NT2/D1 (cell line): ENCODE data around the gene NFIX.

Experiments
- DNase-seq: peaks from one replicate; pipeline ENCODE4 v3.0.0-alpha.2; 2011; ENCODE audit warnings: low read depth, low spot score
- H3K27me3 ChIP-seq: 2 replicates; pipeline ENCODE4 v1.6.0; 2011; ENCODE audit warnings: mild to moderate bottlenecking; ENCODE audit not compliant: insufficient read length, insufficient read depth
- H3K36me3 ChIP-seq: 2 replicates; pipeline ENCODE4 v1.6.1; 2011; ENCODE audit warnings: mild to moderate bottlenecking, low read length, mixed read lengths; ENCODE audit not compliant: insufficient read depth, insufficient read length
- H3K4me1 ChIP-seq: 2 replicates; pipeline ENCODE4 v1.5.1; 2011; ENCODE audit not compliant: insufficient read depth, insufficient read length
- H3K4me3 ChIP-seq: 2 replicates; pipeline ENCODE4 v1.5.1; 2011; ENCODE audit warnings: low read depth; ENCODE audit not compliant: insufficient read length
- H3K9ac ChIP-seq: 2 replicates; pipeline ENCODE4 v1.6.0; 2011; ENCODE audit warnings: low read depth; ENCODE audit not compliant: insufficient read length
- H3K9me3 ChIP-seq: 2 replicates; pipeline ENCODE4 v1.5.1; 2011; ENCODE audit warnings: mild to moderate bottlenecking, low read length; ENCODE audit not compliant: insufficient read depth
- SUZ12 ChIP-seq: IDR thresholded peaks from 2 replicates; pipeline ENCODE4 v1.6.1; 2011; ENCODE audit not compliant: insufficient read length, insufficient read depth; ENCODE audit errors: extremely low read depth
- YY1 ChIP-seq: IDR thresholded peaks from 2 replicates; pipeline ENCODE4 v1.6.1; 2011; ENCODE audit not compliant: insufficient read length, insufficient read depth
- ZNF274 ChIP-seq: IDR thresholded peaks from 2 replicates; pipeline ENCODE4 v1.6.1; 2011; ENCODE audit warnings: mild to moderate bottlenecking, low read depth, low read length

Gene NFIX

GRCh38 chr19:12997967-12998940 lies 3.0 kb downstream of the NFIX start:
- Histone ChIP-seq H3K9ac (no peak overlapping the region), H3K27me3 (peaks cover 81% of the 10 kb centered on the region), H3K36me3 (no peaks in the 10 kb centered on the region), H3K4me1 (peaks cover 11% of the 10 kb centered on the region), H3K4me3 (no peak overlapping the region), H3K9me3 (no peaks in the 10 kb centered on the region)
- DNase-seq = no peak
- TF ChIP-seq ZNF274 (no peak), YY1 (no peak), SUZ12 (no peak)

- Histone ChIP-seq H3K9me3 (no peaks in the 10 kb centered on the region), H3K4me3 (no peak overlapping the region), H3K27me3 (peaks cover 81% of the 10 kb centered on the region), H3K4me1 (peaks cover 7% of the 10 kb centered on the region), H3K36me3 (no peaks in the 10 kb centered on the region), H3K9ac (no peak overlapping the region)
- DNase-seq = no peak
- TF ChIP-seq ZNF274 (no peak), SUZ12 (no peak), YY1 (no peak)
Measured at GRCh38 chr19:13001166-13001501, 5.9 kb downstream of the NFIX start.

DNA sequence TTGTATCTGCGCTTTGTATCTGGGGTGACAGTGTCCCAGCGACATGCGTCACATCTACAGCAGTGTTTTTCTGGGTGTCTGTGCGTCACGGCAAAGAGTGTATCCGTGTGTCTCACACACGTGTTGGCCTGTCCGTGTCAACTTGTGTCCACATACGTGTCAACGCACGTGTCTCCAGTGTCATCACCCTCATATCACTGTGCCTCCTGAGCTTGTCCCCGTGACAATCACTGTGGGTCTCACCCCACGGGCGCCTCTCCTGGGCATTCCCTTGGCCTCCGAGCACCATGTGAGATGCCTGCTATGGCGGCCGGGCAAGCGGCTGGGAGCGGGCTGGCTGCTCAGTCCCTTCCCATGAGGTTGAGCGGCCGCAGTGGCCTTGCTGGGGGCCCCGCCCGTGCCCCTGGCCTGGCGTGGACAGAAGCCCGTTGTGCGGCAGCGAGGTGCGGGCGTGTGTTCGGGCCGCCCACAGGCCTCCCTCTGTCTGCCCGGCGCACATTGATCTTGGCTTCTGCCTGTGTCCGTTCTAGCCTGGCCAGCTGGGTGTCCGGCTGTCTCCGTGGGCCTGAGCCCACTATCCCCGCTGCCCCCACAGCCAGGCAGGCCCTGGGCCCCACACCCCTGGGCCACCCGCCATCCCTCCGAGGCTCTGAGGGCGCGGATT lies 6.4 kb downstream of the NFIX start:
- Histone ChIP-seq H3K9me3 (no peaks in the 10 kb centered on the region), H3K4me3 (no peak overlapping the region), H3K4me1 (peaks cover 7% of the 10 kb centered on the region), H3K36me3 (no peaks in the 10 kb centered on the region), H3K27me3 (peaks cover 81% of the 10 kb centered on the region), H3K9ac (no peak overlapping the region)
- DNase-seq = no peak
- TF ChIP-seq SUZ12 = no peak
- no peak for TF ChIP-seq YY1
- no peak for TF ChIP-seq ZNF274

DNA sequence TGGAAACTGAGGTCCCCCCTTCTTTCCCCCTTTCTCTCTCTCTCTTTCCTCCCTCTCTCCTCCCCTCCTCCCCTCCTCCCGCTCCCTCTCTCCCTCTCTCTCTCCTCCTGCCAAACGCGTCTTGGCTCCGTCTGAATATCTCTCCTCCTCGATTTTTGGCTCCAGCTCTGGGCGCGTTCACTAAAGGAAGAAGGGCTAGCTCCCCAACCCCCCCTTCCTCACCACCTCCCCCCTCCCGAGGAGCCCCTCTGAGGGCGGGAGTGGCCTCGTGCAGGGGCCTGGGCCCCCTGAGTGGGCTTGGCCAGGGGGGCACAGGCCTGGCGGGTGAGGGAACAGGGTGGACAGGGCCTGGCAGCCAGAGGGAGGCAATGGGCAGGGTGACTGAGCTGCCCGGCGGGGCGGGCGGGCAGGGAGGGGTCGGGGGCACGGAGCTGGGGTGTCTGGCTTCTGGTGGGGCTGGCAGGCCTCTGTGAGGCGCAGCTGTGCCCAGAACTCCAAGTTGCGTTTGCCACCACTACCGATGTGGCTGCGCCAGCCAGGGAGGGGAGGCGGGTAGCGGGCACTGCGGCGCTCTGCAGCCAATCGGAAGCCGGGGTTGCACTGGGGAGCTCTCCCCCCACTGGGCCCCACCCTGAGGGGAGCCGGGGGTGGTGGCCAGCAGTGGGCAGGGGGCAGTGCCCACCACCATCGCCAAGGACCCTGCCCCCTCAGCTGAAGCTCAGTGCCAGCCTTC lies 7.1 kb downstream of the NFIX start:
- peaks cover 81% of the 10 kb centered on the region for H3K27me3 ChIP-seq
- no peak for DNase-seq
- TF ChIP-seq SUZ12 (no peak), ZNF274 (no peak), YY1 (no peak)
- no peaks in the 10 kb centered on the region for H3K9me3 ChIP-seq
- H3K4me3 ChIP-seq = no peak overlapping the region
- H3K9ac ChIP-seq = no peak overlapping the region
- no peaks in the 10 kb centered on the region for H3K36me3 ChIP-seq
- H3K4me1 ChIP-seq = peaks cover 2% of the 10 kb centered on the region

GRCh38 chr19:13003081-13003480 lies 7.8 kb downstream of the NFIX start:
- Histone ChIP-seq H3K4me3 (no peak overlapping the region), H3K27me3 (peaks cover 81% of the 10 kb centered on the region), H3K9me3 (no peaks in the 10 kb centered on the region), H3K36me3 (no peaks in the 10 kb centered on the region), H3K4me1 (peaks cover 2% of the 10 kb centered on the region), H3K9ac (no peak overlapping the region)
- DNase-seq = no peak
- no peak for TF ChIP-seq YY1
- no peak for TF ChIP-seq SUZ12
- TF ChIP-seq ZNF274 = no peak

DNA sequence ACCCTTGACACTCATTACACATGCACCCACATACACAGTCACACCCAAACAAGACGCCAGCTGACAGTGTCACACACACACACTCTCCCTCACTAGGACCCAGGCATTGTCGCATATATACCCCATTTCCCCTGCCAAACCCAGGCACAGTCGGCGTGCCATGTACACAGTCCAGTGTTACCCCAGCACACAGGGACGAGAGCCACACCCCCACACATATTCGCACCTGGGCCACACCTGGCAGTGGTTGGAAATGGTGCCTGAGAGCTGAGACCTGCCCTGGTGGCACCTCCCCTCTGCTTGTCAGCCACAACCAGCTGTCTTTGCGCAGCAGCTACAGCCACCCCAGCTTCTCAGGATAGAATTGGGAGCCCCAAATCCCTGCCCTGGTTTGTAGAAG lies 9.0 kb downstream of the NFIX start:
- H3K4me3 ChIP-seq = no peak overlapping the region
- no peaks in the 10 kb centered on the region for H3K9me3 ChIP-seq
- no peaks in the 10 kb centered on the region for H3K36me3 ChIP-seq
- no peak for TF ChIP-seq ZNF274
- TF ChIP-seq SUZ12 = no peak
- TF ChIP-seq YY1 = no peak
- H3K4me1 ChIP-seq = peaks cover 2% of the 10 kb centered on the region
- no peak overlapping the region for H3K9ac ChIP-seq
- peaks cover 83% of the 10 kb centered on the region for H3K27me3 ChIP-seq
- no peak for DNase-seq
